H1 (cell line): ENCODE data around the gene TRIM24. TPM values are rescaled to one million over a fixed set of nuclear protein-coding genes. Genes with fewer than 3 reads are reported as not detected.

Source experiments
- CTCF ChIA-PET: fragments of 300-600 bp; sonication (Branson Sonifier 250); formaldehyde crosslinking; loops from one replicate; lab custom pipeline; 2021; ENCODE audit not compliant: partially characterized antibody; lab: Charles Lee
- POLR2A ChIA-PET: fragments of 300-600 bp; sonication (Branson Sonifier 250); formaldehyde crosslinking; loops from one replicate; lab custom pipeline; 2021; ENCODE audit warnings: inconsistent platforms; ENCODE audit not compliant: partially characterized antibody; lab: Charles Lee
- DNase-seq, 2 experiments: peaks; one replicate each; pipeline versions ENCODE4 v3.0.0 to v3.0.0-alpha.2; 2010 to 2022; ENCODE audit warnings: low spot score in 2 of 2, low read depth in 1 of 2, mixed read lengths in 1 of 2
- FAIRE-seq: peaks from 2 replicates; lab custom pipeline; 2011; peaks lifted over from hg19 to GRCh38; lab: Jason Lieb, UNC
- H2AFZ ChIP-seq: 2 replicates; pipeline ENCODE4 v1.8.1; 2012; ENCODE audit warnings: low read length, inconsistent platforms
- H2AK5ac ChIP-seq: 2 replicates; pipeline ENCODE4 v1.6.1; 2013; ENCODE audit warnings: low read depth, low read length
- H2BK120ac ChIP-seq: replicated peaks from 2 replicates; pipeline ENCODE3; 2013; ENCODE audit warnings: low read depth, low read length, inconsistent platforms
- H2BK12ac ChIP-seq: 2 replicates; pipeline ENCODE4 v1.6.1; 2013; ENCODE audit warnings: low read depth, low read length
- H2BK15ac ChIP-seq: 2 replicates; pipeline ENCODE4 v1.6.1; 2013; ENCODE audit warnings: low read length
- H2BK20ac ChIP-seq: 2 replicates; pipeline ENCODE4 v1.6.1; 2013; ENCODE audit warnings: low read length
- H2BK5ac ChIP-seq: 2 replicates; pipeline ENCODE4 v1.6.1; 2013; ENCODE audit warnings: low read depth, low read length
- H3K14ac ChIP-seq: 2 replicates; pipeline ENCODE4 v1.6.1; 2013; ENCODE audit warnings: inconsistent platforms; ENCODE audit not compliant: insufficient read length
- H3K18ac ChIP-seq: 2 replicates; pipeline ENCODE4 v1.6.1; 2013; ENCODE audit warnings: low read length; ENCODE audit errors: extremely low read depth
- H3K23ac ChIP-seq: 2 replicates; pipeline ENCODE4 v1.6.1; 2013; ENCODE audit warnings: inconsistent platforms; ENCODE audit not compliant: insufficient read length
- H3K23me2 ChIP-seq: 2 replicates; pipeline ENCODE4 v1.6.1; 2013; ENCODE audit warnings: low read depth, low read length
- H3K27ac ChIP-seq: 2 replicates; pipeline ENCODE4 v1.6.1; 2011; ENCODE audit warnings: low read depth, low read length, inconsistent platforms
- H3K27me3 ChIP-seq, 4 experiments: replicated peaks in 1 of 4; 1 replicate in 1 of 4; 2 replicates in 3 of 4; pipeline versions ENCODE4 v1.6.1 to v1.8.1; 2011 to 2013; ENCODE audit warnings: low read length in 3 of 4, mild to moderate bottlenecking in 3 of 4, inconsistent platforms in 2 of 4, mixed read lengths in 2 of 4, moderate library complexity in 1 of 4; ENCODE audit not compliant: control insufficient read depth in 3 of 4, insufficient read depth in 3 of 4; ENCODE audit errors: extremely low read depth in 1 of 4
- H3K36me3 ChIP-seq, 4 experiments: 2 replicates each; pipeline versions ENCODE4 v1.6.1 to v1.8.1; 2011 to 2013; ENCODE audit warnings: mild to moderate bottlenecking in 4 of 4, low read length in 3 of 4, moderate library complexity in 2 of 4, control low read depth in 1 of 4, inconsistent platforms in 1 of 4; ENCODE audit not compliant: insufficient read depth in 4 of 4, control insufficient read depth in 2 of 4
- H3K4ac ChIP-seq: replicated peaks from 2 replicates; pipeline ENCODE3; 2013; ENCODE audit warnings: low read length, low read depth, mixed read lengths, inconsistent platforms; ENCODE audit not compliant: insufficient read length
- H3K4me1 ChIP-seq, 4 experiments: replicated peaks in 1 of 4; 1 replicate in 1 of 4; 2 replicates in 3 of 4; pipeline versions ENCODE4 v1.6.1 to v1.8.1; 2011 to 2013; ENCODE audit warnings: low read length in 3 of 4, inconsistent platforms in 2 of 4, mixed read lengths in 1 of 4; ENCODE audit not compliant: insufficient read depth in 4 of 4, control insufficient read depth in 3 of 4
- H3K4me2 ChIP-seq, 2 experiments: 2 replicates each; pipeline versions ENCODE4 v1.6.1 to v1.8.1; 2011 to 2013; ENCODE audit warnings: low read depth in 2 of 2, low read length in 2 of 2, control low read depth in 1 of 2, inconsistent platforms in 1 of 2, mild to moderate bottlenecking in 1 of 2; ENCODE audit not compliant: insufficient read depth in 1 of 2
- H3K4me3 ChIP-seq, 4 experiments: fragments of 200-600, 300-600 bp in 1 of 4; sonication (generic), shearing (Covaris generic), sonication (Bioruptor Twin) in 1 of 4; 2 replicates each; pipeline versions ENCODE4 v1.5.1 to v1.8.1; 2011 to 2016; ENCODE audit warnings: low read length in 4 of 4, low read depth in 3 of 4, control low read depth in 2 of 4, inconsistent platforms in 2 of 4, mild to moderate bottlenecking in 2 of 4, mixed read lengths in 1 of 4, moderate library complexity in 1 of 4; ENCODE audit not compliant: insufficient read depth in 2 of 4; ENCODE audit errors: extremely low read depth in 1 of 4
- H3K56ac ChIP-seq: replicated peaks from 2 replicates; pipeline ENCODE3; 2013; ENCODE audit warnings: low read depth, mild to moderate bottlenecking, mixed read lengths, low read length, inconsistent platforms; ENCODE audit not compliant: insufficient read length
- H3K79me1 ChIP-seq: 2 replicates; pipeline ENCODE4 v1.6.1; 2013; ENCODE audit warnings: low read depth, low read length, control low read depth
- H3K79me2 ChIP-seq, 2 experiments: 2 replicates each; pipeline versions ENCODE4 v1.6.1 to v1.8.1; 2012 to 2013; ENCODE audit warnings: low read length in 2 of 2, mild to moderate bottlenecking in 2 of 2, inconsistent platforms in 1 of 2; ENCODE audit not compliant: insufficient read depth in 2 of 2, control insufficient read depth in 1 of 2
- H3K9ac ChIP-seq, 4 experiments: replicated peaks in 1 of 4; 1 replicate in 1 of 4; 2 replicates in 3 of 4; pipeline versions ENCODE4 v1.6.1 to v1.8.1; 2011 to 2013; ENCODE audit warnings: low read depth in 3 of 4, low read length in 3 of 4, control low read depth in 2 of 4, mild to moderate bottlenecking in 2 of 4, moderate library complexity in 2 of 4, inconsistent platforms in 1 of 4; ENCODE audit errors: extremely low read depth in 1 of 4
- H3K9me3 ChIP-seq, 2 experiments: 2 replicates each; pipeline versions ENCODE4 v1.6.1 to v1.8.1; 2012 to 2013; ENCODE audit warnings: mild to moderate bottlenecking in 2 of 2, moderate library complexity in 2 of 2, control low read depth in 1 of 2, inconsistent platforms in 1 of 2, low read depth in 1 of 2, low read length in 1 of 2, mixed read lengths in 1 of 2; ENCODE audit not compliant: insufficient read depth in 2 of 2
- H4K20me1 ChIP-seq, 2 experiments: replicated peaks in 1 of 2; 2 replicates each; pipeline versions ENCODE3 to v1.8.1; 2011 to 2013; ENCODE audit warnings: inconsistent platforms in 2 of 2, low read length in 2 of 2, mild to moderate bottlenecking in 1 of 2; ENCODE audit not compliant: insufficient read depth in 2 of 2, control insufficient read depth in 1 of 2
- H4K5ac ChIP-seq: 2 replicates; pipeline ENCODE4 v1.6.1; 2013; ENCODE audit warnings: low read length, low read depth, mixed read lengths, inconsistent platforms; ENCODE audit not compliant: insufficient read length
- H4K8ac ChIP-seq: 2 replicates; pipeline ENCODE4 v1.8.0; 2013; ENCODE audit warnings: mild to moderate bottlenecking, moderate library complexity, low read length, inconsistent platforms; ENCODE audit not compliant: insufficient read depth; ENCODE audit errors: extremely low read depth
- H4K91ac ChIP-seq: replicated peaks from 2 replicates; pipeline ENCODE3; 2013; ENCODE audit warnings: low read length, mixed read lengths, inconsistent platforms; ENCODE audit not compliant: insufficient read length
- ASH2L ChIP-seq: fragments of 200-600, 300-600 bp; sonication (generic); IDR thresholded peaks from one replicate; pipeline ENCODE4 v1.7.1; 2017; ENCODE audit warnings: low read length
- CHD1 ChIP-seq: IDR thresholded peaks from 2 replicates; pipeline ENCODE4 v1.6.1; 2012; ENCODE audit warnings: low read depth, low read length, improper control_type of control experiment
- GTF2F1 ChIP-seq: IDR thresholded peaks from 2 replicates; pipeline ENCODE4 v1.6.1; 2012; ENCODE audit warnings: low read depth, low read length, improper control_type of control experiment, borderline replicate concordance
- KDM4A ChIP-seq: IDR thresholded peaks from one replicate; pipeline ENCODE4 v1.7.1; 2012; ENCODE audit warnings: low read depth, mild to moderate bottlenecking, moderate library complexity, low read length, inconsistent platforms; ENCODE audit not compliant: severe bottlenecking
- SIN3A ChIP-seq, 2 experiments: IDR thresholded peaks in 1 of 2; conservative IDR thresholded peaks in 1 of 2; 2 replicates each; pipeline ENCODE4 v1.6.1; 2011 to 2012; ENCODE audit warnings: low read length in 2 of 2, improper control_type of control experiment in 1 of 2, low read depth in 1 of 2, mild to moderate bottlenecking in 1 of 2
- SRF ChIP-seq: IDR thresholded peaks from 2 replicates; pipeline ENCODE4 v1.6.1; 2011; ENCODE audit warnings: mild to moderate bottlenecking, low read depth, low read length, moderate library complexity
- SUZ12 ChIP-seq: fragments of 200-600 bp; sonication (generic); IDR thresholded peaks from 2 replicates; pipeline ENCODE4 v1.6.1; 2012; ENCODE audit warnings: mild to moderate bottlenecking, inconsistent platforms, low read length, moderate library complexity, mixed read lengths
- WGBS, 2 experiments: shearing (Covaris generic) in 1 of 2; methylation state at CpG; one replicate each; pipeline versions ENCODE4 v1.1.6 to v1.1.7; 2013 to 2015; ENCODE audit warnings: low lambda C conversion rate in 2 of 2, mixed read lengths in 2 of 2, inconsistent platforms in 1 of 2, low coverage in 1 of 2, missing lambda C conversion rate in 1 of 2; ENCODE audit not compliant: insufficient replicate concordance in 2 of 2, insufficient coverage in 1 of 2, insufficient read length in 1 of 2; ENCODE audit errors: extremely low coverage in 1 of 2, missing lambda C conversion rate in 1 of 2; 5-methylcytosine and 5-hydroxymethylcytosine counted together
- polyA plus RNA-seq, 7 experiments: library from polyadenylated mRNA; depleted of rRNA in 3 of 7; stranded (reverse) in 5 of 7; unstranded in 2 of 7; fragments of >200 nt in 5 of 7; fragments of 200-250 nt in 2 of 7; gene quantifications; 1 replicate in 5 of 7; 2 replicates in 1 of 7; 4 replicates in 1 of 7; pipeline versions ENCODE4 v1.2.1 to v1.2.3, GENCODE V29; 2011 to 2013; ENCODE audit warnings: missing spikeins in 2 of 7, mixed read lengths in 2 of 7
- total RNA-seq: library from RNA; stranded (reverse); fragmentation: NEBNext Ultra II Directional; extraction: Animal tissue kit (Norgen Biotek cat#: 25700); gene quantifications from 2 replicates; pipeline ENCODE4 v1.2.1, GENCODE V29; 2021

The TRIM24 gene
- total and polyA plus RNA-seq, 2 of the 8 experiments (the other 6 are each of a cell fraction or from before 2014, with no cell fraction given): 67.6 to 149 TPM

DNA sequence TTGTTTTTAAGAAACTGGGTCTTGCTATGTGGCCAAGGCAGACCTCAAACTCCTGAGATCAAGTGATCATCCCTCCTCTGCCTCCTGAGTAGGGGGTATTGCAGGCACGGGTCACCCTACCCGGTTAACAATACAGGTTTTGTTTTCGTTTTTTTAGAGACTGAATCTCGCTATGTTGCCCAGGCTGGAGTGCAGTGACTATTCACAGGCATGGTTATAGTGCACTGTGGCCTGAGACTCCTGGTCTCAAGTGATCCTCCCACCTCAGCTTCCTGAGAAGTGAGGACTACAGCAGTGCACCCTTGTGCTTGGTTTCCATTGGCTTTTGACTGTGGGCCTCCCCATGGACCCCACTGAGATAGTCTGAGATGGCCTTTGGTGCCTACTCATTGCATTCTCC is 3.8 kb upstream of the TRIM24 start:
- H3K23me2 ChIP-seq: peaks cover 3% of the 10 kb centered on the region; the same call in 1 of the 2 replicates
- TF ChIP-seq ASH2L (no peak), KDM4A (no peak), SRF (no peak), SUZ12 (no peak), CHD1 (no peak), GTF2F1 (no peak), SIN3A (conservative IDR thresholded peaks at IDR 0.05 in 1 of 2, IDR thresholded peaks at IDR 0.05 in 1 of 2; ENCODE audit: low read depth in 1 of 2, low read length in 2 of 2) (no peak)
- no peak overlapping the region for H4K8ac ChIP-seq
- H2BK12ac ChIP-seq: peak overlapping the region; percentile 92
- no peak overlapping the region for H3K9ac ChIP-seq
- 0 out of 2 replicates have a peak overlapping the region, but pooled peaks have one; percentile 65 for H2BK15ac ChIP-seq
- peak overlapping the region; percentile 75 for H4K91ac ChIP-seq
- no peak overlapping the region; the same call in 1 of the 2 replicates for H2AK5ac ChIP-seq
- no peaks in the 10 kb centered on the region for H3K27me3 ChIP-seq
- H3K4me3 ChIP-seq: no peak overlapping the region
- H3K36me3 ChIP-seq: peaks cover 0 to 1% (median 0%) of the 10 kb centered on the region in 4 experiments; a peak in 1 of 8 replicates
- H3K4ac ChIP-seq: no peak overlapping the region
- peak in 1 of 2 experiments; percentile 38 for DNase-seq
- no peak overlapping the region for H4K5ac ChIP-seq
- H2BK120ac ChIP-seq: peak overlapping the region; percentile 1
- H3K23ac ChIP-seq: no peak overlapping the region
- H3K56ac ChIP-seq: no peak overlapping the region
- H4K20me1 ChIP-seq: peaks cover 1 to 2% of the 10 kb centered on the region in 2 experiments
- WGBS, 2 experiments: 85% methylated on average over 4 of the region's 4 CpGs; no CpG with 5 or more reads in 1 of the 2 experiments
- H2AFZ ChIP-seq: no peak overlapping the region
- no peaks in the 10 kb centered on the region for H3K79me1 ChIP-seq
- ChIA-PET CTCF (interaction anchor here (0.8 kb wide), 1 partner anchor 289 kb away, joined by 3 read pairs; no protein-coding TSS in a partner anchor), POLR2A (interaction anchor here (0.6 to 0.9 kb wide), 3 partner anchors 287 to 888 kb away, joined by 3 to 4 read pairs (median 4); no protein-coding TSS in a partner anchor)
- no peak overlapping the region for H3K4me2 ChIP-seq
- peak overlapping the region; percentile 64 for H3K18ac ChIP-seq
- H3K79me2 ChIP-seq: peaks cover 8 to 12% of the 10 kb centered on the region in 2 experiments
- H3K9me3 ChIP-seq: no peaks in the 10 kb centered on the region
- FAIRE-seq: no peak
- peak overlapping the region; percentile 63; the same call in 1 of the 2 replicates for H2BK5ac ChIP-seq
- peaks cover 0 to 10% (median 6%) of the 10 kb centered on the region in 4 experiments; a peak in 4 of 7 replicates for H3K4me1 ChIP-seq
- no peak overlapping the region for H3K14ac ChIP-seq
- peak overlapping the region; percentile 100 for H2BK20ac ChIP-seq
- no peak overlapping the region for H3K27ac ChIP-seq
